Measurements from ENCODE around the gene CARHSP1.
"Not testable (repeated sequence)": the region's sequence is repeated elsewhere in the genome, so short reads cannot be mapped to it uniquely, and the experiment has no call there.

CARHSP1 gene

GRCh38 chr16:8892101-8892575, 23.3 kb upstream of the CARHSP1 start:
- DNase-seq, result no peak

- no peak for DNase-seq
Measured at GRCh38 chr16:8890549-8890921, 21.7 kb upstream of the CARHSP1 start.

DNA sequence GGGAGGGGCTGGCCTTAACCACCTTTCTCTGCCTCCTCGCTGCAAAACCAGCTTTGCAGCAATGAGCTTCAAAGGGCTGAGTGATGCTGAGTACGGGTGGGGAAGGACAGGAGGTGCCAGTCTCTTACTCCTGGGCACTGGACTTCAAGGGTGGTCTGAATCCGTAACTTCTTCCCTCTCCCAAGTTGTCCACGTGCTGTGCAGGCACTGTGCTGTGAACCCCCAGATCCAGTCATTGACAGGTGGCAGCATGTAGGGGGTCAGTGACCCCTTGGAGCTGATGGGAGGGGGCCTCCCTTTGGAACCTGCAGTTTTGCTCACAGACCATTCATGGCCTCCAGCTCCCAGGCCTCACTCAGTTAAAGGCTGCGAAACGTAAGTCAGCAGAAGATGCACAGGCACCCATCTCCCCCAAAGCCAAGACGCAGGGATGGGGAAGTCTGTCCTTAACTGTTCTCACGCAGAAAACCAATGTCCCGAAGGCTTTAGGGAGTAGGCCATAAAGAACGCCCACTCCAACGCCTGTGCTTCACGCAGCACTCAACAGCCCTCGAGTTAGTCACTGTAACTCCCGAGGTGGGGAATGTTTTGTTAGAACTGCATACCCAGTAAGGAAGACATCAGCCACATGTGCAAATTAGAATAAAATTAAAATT, 21.2 kb upstream of the CARHSP1 start:
- no peak for DNase-seq

GRCh38 chr16:8888951-8889892, 20.4 kb upstream of the CARHSP1 start:
- DNase-seq, result no peak

DNA sequence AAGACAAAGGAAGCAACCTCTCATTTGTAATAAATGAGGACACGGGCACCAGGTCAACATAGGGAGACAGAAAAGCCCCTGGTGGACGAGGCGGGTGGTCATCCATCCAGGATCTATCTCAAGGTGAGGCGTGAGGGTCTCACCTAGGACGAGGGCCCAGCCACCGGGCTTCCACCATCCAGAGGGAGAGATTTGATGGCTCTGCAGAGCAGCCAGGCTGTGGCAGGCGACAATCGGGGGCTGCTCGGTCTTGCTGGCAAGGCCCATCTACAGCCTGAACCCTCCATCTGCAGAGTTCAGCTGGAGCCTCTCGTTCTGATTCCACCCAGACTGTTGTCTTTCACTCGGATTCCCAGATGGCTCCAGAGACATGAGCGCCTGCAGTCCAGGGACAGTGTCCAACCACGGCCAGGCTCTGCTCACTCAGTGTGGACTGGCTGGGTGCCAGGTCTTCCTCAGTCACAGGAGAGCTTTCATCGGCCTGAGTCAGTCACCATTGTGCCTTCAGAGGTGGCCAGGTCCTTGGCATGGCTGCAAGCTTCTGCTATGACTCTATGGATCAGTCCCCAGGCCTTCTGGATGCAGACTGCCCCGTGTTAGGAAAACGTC, 19.2 kb upstream of the CARHSP1 start:
- no peak for DNase-seq

- no peak for DNase-seq
Measured at GRCh38 chr16:8887431-8887765, 18.6 kb upstream of the CARHSP1 start.

DNA sequence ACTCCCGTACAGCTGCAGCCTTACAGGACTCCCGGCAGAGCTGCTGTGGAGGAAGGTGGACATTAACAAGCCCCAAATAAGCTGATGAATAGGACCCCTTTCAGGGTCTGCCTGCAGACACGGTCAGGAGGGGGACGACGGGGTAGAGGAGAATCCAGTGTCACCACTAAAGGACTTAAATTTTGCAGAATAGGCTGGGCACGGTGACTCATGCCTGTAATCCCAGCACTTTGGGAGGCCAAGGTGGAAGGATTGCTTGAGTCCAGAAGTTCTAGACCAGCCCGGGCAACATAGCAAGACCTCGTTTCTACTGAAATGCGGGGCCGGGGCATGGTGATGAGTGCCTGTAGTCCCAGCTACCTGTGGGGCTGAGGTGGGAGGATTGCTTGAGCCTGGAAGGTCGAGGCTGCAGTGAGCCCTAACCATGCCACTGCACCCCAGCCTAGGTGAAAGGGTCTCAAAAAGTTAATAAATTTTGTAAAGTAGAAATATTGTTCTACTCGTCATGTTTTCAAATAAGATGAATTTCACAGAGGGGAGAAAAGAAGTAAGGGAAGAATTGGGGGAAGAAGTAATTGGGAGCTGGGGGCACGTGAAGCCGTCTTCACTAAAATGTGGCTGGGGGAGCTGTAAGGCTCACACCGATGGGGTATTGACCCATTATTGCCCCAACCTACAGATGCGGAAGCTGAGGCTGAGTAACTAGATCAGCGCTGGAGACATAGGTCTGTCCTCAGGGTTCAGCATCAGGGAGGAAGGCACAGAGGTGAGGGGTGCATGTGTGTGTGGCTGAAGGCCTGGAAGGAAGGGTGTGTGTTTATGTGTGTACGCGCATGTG, 18.0 kb upstream of the CARHSP1 start:
- no peak for DNase-seq

GRCh38 chr16:8885674-8886592, 17.1 kb upstream of the CARHSP1 start:
- no peak for DNase-seq

GRCh38 chr16:8882725-8883377, 14.0 kb upstream of the CARHSP1 start:
- no peak for DNase-seq

DNA sequence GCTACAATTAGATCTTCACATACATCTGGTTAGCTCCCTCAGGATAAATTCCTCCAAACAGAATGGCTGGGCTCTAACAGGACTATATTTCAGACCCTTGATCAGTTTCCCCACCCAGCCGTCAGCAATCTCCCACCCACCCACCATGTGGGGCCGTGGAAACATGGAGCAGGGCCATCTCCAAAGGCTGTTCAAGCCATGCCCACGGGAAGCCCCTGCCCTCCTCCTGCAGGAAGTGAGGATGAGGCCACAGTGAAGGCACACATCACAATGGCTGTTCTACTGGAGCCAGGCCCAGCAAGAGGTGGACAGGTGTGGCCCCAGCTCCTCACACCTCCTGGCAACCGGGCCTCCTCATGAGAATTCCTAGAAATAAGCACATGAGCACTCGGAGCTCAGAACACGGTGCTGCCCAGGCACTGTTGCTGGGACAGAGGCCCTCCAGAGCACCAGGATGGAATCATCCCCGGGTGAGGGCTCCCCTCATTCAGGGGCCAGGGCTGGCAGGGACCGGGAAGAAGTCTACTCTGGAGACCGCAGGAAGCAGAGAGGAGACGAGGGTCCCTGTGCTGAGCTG, 13.3 kb upstream of the CARHSP1 start, which contains the start of gene LITAFD:
Gene LITAFD (plus strand): TSS at position 311 of the 577 bp plus-strand sequence. CDS start 2,005 bp downstream, outside the sequence.
- DNase-seq, result no peak

DNA sequence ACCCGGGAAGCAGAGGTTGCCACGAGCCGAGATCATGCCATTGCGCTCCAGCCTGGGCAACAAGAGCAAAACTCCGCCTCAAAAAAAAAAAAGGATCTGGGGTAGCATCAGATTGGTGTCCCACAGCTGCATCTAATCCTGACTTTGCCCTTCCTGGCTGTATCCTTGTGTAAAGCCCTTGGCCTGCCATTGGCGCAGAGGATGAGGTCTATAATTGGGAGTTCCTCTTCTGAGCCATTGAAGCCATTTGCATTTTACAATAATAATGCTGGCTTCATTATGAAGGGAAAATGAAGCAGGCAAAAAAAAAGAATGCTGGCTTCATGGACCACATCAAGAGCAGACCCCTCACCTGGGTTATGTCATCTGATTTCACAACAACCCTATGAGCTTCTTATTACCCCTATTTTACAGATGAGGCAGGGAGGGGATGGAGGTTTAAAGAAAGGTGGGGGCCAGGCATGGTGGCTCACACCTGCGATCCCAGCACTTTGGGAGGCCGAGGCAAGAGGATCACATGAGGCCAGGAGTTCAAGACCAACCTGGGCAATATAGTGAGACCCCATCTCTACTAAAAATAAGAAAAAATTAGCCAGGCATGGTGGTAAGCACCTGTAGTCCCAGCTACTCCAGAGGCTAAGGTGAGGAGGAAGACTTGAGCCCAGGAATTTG, 12.2 kb upstream of the CARHSP1 start:
- DNase-seq, result no peak

DNA sequence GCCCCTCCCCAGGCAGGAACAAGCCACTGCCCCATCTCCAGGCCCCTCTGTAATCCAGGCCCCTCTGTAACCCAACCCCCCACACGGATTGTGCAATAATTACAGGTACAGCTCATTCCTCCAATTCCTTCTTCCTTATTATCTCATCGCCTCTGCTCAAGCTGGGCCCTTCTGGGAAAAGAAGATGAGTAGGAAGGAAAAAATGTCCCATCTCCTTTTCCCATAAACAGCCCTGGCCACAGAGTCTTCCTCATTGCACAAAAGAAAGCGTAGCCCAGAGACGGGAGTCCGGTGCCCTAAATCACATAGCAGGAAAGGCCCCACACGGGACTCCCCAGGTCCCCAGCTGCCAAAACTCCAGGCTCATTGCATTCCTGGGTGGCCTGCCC, 9.7 kb upstream of the CARHSP1 start:
- no peak for DNase-seq

- DNase-seq, result no peak
Measured at GRCh38 chr16:8877894-8878522, 9.2 kb upstream of the CARHSP1 start.

DNA sequence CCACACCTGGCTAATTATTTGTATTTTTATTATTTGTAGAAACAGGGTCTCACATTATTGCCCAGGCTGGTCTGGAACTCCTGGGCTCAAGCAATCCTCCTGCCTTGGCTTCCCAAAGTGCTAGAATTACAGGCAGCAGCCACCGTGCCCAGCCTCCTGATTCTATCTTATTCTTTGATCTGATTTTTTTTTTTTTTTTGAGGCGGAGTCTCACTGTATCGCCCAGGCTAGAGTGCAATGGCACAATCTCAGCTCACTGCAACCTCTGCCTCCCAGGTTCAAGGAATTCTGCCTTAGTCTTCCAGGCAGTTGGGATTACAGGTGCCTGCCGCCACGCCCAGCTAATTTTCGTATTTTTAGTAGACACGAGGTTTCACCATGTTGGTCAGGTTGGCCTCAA, 6.5 kb upstream of the CARHSP1 start:
- DNase-seq, result not testable (repeated sequence)

- no peak for DNase-seq
Measured at GRCh38 chr16:8874388-8874787, 5.6 kb upstream of the CARHSP1 start.

DNA sequence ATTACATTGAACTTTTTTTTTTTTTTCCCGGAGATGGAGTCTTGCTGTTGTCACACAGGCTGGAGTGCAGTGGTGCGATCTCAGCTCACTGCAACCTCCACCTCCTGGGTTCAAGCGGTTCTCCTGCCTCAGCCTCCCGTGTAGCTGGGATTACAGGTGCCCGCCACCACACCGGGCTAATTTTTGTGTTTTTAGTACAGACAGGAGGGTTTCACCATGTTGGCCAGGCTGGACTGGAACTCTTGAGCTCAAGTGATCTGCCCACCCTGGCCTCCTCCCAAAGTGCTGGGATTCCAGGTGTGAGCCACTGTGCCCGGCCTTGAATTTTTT, 5.0 kb upstream of the CARHSP1 start:
- DNase-seq, result not testable (repeated sequence)

DNA sequence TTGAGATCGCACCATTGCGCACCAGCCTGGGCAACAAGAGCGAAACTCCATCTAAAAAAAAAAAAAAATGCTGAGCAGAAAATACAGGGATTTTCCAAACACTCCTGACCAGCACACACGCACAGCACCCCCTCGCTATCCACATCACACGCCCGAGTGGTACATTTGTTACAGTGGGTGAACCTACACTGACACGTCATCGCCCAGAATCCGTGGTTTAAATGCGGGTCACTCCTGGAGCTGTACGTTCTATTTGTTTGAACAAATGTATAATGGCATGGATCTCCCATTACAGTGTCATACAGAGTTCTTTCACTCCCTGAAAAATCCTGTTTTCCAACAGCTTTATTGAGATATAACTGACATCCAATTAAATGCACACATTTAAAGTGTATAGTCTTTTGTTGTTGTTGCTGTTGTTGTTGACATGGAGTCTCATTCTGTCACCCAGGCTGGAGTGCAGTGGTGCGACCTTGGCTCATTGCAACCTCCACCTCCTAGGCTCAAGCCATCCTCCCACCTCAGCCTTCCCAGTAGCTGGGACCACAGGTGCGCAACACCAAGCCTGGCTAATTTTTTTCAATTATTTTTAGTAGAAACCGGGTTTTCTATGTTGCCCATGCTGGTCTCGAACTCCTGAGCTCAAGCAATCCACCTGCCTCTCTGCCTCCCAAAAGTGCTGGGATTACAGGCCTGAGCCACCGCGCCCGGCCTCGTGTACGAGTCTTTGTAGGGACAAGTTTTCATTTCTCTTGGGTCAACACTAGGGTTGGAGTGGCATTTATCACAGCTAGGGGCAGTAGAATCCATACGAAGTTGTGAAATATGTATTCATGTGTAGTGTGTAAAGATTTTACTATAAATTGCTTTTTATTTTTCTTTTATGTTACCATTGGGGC, 4.4 kb upstream of the CARHSP1 start:
- no peak for DNase-seq

DNA sequence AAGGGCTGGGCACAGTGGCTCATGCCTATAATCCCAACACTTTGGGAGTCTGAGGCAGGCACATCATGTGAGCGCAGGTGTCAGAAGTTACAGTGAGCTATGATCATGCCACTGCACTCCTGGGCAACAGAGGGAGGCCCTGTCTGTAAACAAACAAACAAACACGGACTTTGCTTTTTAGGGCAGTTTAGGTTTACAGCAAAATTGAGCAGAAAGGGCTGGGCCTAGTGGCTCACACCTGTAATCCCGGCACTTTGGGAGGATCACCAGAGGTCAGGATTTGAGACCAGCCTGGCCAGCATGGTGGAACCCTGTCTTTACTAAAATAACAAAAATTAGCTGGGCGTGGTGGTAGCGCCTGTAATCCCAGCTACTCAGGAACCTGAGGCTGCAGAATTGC, 3.3 kb upstream of the CARHSP1 start:
- DNase-seq, result no peak

GRCh38 chr16:8869988-8870241, 1.1 kb upstream of the CARHSP1 start:
- not testable (repeated sequence) for DNase-seq

All from NCI-H1048 (cell line).